HG03575 (cell line): Measurements from ENCODE around the gene CNTNAP2.

Experiments
- ATAC-seq: cut with Tn5 transposase; IDR thresholded peaks from one replicate; pipeline ENCODE4 v1.9.1; 2021; ENCODE audit not compliant: unreplicated experiment, insufficient number of reproducible peaks, low FRiP score; ENCODE audit errors: extremely low read depth

Gene CNTNAP2

DNA sequence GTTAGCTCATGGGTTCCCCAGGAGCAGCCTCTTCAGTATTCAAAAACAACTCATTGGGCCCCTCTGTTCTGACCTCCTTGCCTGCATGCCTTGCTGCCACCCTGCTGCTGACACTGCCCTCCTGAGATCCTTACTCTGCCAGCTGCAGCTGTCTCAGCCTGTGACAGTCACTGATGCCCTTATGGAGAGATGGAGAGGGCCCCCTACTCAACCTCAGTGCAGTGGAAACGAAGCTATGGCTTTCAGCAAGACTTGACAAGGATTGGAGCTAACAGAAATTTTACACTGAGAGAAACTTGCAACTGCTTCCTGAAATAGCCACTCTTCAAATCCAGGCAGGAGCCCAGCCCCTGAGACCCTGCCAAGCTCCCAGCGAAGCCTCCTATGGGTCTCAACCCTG is 1795.7 kb downstream of the CNTNAP2 start:
- no peak for ATAC-seq

- ATAC-seq: no peak
Observed at GRCh38 chr7:147912946-147913638, 1796.5 kb downstream of the CNTNAP2 start.

GRCh38 chr7:147915781-147916180 is 1799.2 kb downstream of the CNTNAP2 start:
- no peak for ATAC-seq

DNA sequence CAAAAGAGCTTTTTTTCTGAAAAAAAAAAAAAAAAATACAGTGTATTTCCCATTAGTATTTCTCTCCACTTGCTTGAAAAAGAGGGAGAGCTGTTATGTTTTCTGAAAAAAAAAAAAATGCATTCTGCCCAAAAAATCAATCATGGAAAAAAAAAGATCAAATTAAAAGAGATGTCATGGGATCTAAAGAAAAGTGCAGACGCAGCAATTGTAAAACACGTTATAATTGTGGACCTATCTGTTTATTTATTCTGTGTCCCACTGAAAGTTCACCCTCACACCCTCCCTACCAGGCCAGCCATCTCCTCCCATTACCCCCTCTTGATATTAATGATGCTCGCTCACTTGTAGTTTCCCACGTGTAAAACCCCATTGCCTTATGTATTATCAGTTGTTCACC is 1800.0 kb downstream of the CNTNAP2 start:
- ATAC-seq: no peak

DNA sequence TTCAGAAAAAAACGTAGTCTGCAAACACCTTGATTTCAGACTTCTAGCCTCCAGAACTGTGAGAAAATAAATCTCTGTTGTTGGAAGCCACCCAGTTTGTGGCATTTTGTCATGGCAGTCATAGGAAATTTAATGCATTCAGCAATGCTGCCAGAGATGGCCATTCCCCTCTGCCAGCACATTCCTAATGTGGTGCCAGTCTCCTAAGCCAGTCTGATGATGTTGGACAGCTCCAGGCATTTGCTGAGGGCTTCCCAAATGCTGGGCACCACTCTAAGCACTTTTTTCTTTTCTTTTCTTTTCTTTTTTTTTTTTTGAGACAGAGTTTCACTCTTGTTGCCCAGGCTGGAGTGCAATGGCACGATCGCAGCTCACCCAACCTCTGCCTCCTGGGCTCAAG is 1807.2 kb downstream of the CNTNAP2 start:
- ATAC-seq: no peak

- ATAC-seq: no peak
Observed at GRCh38 chr7:147937428-147937827, 1820.8 kb downstream of the CNTNAP2 start.

GRCh38 chr7:147941381-147941780 is 1824.8 kb downstream of the CNTNAP2 start:
- ATAC-seq: no peak

DNA sequence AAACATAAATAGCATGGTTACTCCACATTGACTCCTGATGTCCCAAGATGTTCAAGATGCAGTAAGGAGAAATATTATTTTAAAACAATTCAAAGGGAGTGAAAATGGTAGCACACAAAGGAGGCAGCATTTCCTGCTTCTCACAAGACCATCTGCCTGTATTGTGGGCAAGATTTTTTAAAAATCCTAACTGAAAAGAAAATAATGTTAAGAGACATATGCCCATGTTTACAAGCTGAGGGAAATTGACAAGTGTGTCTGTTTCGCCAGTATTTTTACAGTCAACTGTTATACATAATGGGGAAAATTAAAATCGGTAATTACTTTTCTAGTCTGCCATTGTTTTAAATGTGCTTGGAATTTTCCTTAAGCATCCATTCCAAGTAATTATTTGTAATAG is 1827.7 kb downstream of the CNTNAP2 start:
- no peak for ATAC-seq

GRCh38 chr7:147952918-147953317 is 1836.3 kb downstream of the CNTNAP2 start:
- no peak for ATAC-seq

GRCh38 chr7:147968046-147968610 is 1851.5 kb downstream of the CNTNAP2 start:
- ATAC-seq: no peak

DNA sequence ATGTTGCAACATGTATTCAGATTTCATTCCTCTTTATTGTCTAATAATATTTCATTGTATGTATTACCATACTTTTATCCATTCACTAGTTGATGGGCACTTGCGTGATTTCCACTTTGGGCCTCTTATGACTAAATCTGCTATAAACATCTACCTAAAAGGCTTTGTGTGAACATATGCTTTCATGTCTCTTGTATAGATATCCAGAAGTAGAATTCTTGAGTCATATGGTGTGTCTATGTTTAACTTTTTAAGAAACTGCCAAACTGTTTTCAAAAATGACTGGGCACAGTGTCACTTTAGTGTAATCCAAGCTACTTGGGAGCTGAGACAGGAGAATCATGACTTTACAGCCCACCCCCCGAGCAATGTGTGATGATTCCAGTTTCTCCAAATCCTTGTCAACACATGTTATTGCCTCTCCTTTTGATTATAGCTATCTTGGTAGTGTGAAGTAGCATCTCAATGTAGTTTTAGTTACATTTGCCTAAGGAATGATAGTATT is 1855.1 kb downstream of the CNTNAP2 start:
- no peak for ATAC-seq

GRCh38 chr7:147978201-147978600 is 1861.6 kb downstream of the CNTNAP2 start:
- no peak for ATAC-seq

GRCh38 chr7:147978651-147979050 is 1862.0 kb downstream of the CNTNAP2 start:
- no peak for ATAC-seq

DNA sequence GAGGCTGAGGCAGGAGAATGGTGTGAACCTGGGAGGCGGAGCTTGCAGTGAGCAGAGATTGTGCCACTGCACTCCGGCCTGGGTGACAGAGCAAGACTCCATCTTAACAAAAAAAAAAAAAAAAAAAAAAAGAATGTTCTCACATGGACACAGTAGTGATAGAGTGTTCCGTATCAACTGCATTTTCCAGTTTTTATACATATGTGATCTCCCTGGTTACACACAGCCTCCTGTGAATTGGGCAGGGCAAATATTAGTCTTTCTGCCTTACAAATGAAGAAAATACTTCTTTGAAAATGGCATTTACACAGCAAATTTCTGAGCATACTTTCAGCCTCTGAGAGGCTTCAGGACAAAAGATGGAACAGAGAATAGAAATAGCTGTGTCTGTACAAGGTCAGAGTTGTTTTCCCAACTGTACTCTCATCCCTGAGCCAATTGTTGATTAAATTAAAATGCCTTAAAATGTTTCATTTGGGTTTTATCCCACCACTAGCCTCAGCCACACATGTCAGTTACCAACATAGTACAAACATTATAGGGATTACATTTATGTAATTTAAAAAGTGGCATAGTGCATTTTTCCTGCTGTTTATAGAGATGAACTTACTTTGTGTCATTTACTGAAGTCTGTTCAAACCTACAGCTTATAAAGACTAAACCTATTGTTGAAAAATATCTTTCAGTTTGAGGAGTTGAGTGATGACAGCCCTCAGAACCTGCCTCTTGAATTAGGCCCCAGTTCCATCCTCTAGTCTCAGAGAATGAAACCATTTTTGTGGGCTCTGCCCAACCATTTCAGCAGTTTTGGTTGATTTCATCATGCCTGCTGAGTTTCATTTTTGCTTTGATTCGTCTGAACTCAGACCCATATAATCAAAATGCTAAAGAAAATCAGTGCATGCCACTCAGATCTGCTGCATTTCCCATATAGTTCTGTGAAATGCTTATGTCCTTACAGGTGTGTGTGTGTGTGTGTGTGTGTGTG is 1864.5 kb downstream of the CNTNAP2 start:
- peak; percentile 68 for ATAC-seq

DNA sequence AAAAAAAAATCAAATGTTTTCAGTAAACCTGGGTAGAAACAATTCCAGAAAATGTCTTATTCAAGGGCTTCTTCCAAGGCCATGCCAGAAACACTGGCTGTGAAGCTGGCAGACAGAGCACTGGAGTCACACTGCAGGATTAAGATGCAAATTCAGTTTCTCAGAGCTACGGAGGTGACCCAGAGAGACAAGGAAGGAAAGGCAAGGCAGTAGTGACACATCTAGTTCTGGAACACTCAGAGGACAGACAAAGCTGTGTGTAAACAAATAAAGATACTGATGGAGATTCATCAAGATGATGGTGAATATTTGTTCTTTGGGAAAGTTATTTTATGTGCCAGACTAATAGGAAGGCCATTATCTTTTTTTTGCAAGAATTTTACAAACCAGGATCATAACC is 1865.7 kb downstream of the CNTNAP2 start:
- ATAC-seq: no peak

GRCh38 chr7:147984265-147984664 is 1867.7 kb downstream of the CNTNAP2 start:
- no peak for ATAC-seq

DNA sequence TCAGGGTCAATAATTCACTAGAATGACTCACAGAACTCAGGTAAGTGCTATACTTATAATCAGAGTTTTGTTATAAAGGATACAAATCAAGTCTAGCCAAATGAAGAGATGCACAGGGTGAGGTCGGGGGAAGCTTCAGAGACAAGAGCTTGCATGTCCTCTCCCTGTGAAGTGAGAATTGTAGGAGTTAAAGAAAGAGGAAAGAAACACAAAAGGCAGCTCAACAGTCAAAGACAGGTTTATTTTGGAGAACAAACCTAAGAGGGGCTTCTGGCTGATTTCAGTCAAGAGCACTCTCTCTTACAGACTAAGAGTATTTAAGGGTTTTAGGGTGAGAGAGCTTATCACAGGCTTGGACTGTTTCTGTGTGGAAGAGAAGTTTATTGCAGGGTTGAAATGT is 1873.5 kb downstream of the CNTNAP2 start:
- ATAC-seq: no peak

DNA sequence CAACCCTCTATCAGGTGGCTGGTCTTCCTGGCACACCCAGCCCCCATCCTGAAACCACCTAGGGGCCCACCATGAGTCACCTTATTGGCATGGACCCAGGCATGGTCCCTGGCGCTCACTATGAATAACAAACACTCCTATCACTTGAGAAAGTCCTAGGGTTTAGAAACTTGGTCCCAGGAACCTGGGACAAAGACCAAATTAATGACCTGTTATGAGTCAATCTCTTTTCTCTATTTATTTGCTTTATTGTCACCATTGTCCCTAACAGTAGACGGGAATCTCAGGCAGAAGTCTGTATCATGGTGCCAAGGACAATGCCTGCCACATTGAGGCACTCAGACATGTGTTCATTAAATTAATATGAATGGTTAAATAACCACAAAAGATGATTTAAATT is 1874.3 kb downstream of the CNTNAP2 start:
- ATAC-seq: no peak

DNA sequence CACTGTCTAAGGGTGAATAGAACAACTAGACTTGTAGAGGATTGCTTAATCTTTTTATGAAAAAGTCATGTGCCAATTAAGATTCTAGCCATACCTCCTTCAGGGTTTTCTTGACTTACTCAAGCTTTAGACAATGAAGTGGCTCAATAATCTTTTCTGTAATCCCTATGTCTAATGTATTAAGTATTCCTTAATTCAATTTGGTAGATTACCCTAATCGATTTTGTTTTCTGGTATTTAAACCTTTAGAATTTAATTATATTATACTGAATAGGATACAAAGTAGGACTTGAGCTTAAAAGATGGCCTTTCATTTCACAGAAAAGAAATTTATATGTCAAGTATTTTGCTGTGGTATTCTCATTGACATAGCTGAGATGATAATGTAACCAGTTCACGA is 1876.1 kb downstream of the CNTNAP2 start:
- ATAC-seq: no peak

GRCh38 chr7:147997636-147998035 is 1881.0 kb downstream of the CNTNAP2 start:
- ATAC-seq: no peak
